ENCODE measurements around the gene GPC6. TPM values are rescaled to one million over a fixed set of nuclear protein-coding genes. Genes with fewer than 3 reads are reported as not detected.

Gene GPC6
- total RNA-seq, 2 experiments from 2014 or later: not detected

GRCh38 chr13:94162289-94162688 is 935.7 kb downstream of the GPC6 start:
- TF ChIP-seq EZH2phosphoT487 (IDR thresholded peaks at IDR 0.05; ENCODE audit: borderline replicate concordance, low read depth, low read length) (no peak), CTCF (conservative IDR thresholded peaks at IDR 0.05; ENCODE audit: low read length) (no peak)
- Histone ChIP-seq H3K4me1 (ENCODE audit: insufficient read depth, low read length, poor library complexity, severe bottlenecking) (no peaks in the 10 kb centered on the region), H3K9me2 (ENCODE audit: insufficient read depth, low read length) (no peaks in the 10 kb centered on the region), H2AFZ (ENCODE audit: low read length) (no peak overlapping the region), H3K27ac (ENCODE audit: low read depth, low read length, poor library complexity, severe bottlenecking) (no peak overlapping the region), H4K20me1 (ENCODE audit: insufficient read depth, low read length) (no peaks in the 10 kb centered on the region), H3K4me2 (ENCODE audit: low read length) (no peak overlapping the region), H3K9me3 (ENCODE audit: low read length) (no peaks in the 10 kb centered on the region), H3K36me3 (ENCODE audit: insufficient read depth, low read length) (no peaks in the 10 kb centered on the region), H3K79me2 (ENCODE audit: insufficient read depth, low read depth, low read length) (no peaks in the 10 kb centered on the region), H3K4me3 (ENCODE audit: low read depth, low read length, poor library complexity, severe bottlenecking) (no peak overlapping the region)
- POLR2A ChIA-PET: no interaction called here
- BruUV-seq (replicated peaks): no TSS peak
- DNase-seq (ENCODE audit: low spot score): no peak
- intact Hi-C loops (cut with micrococcal nuclease; ENCODE audit: unreplicated experiment): no loop called here
- CTCF ChIA-PET (ENCODE audit: unreplicated experiment): no interaction called here

GRCh38 chr13:94163535-94163934 is 936.9 kb downstream of the GPC6 start:
- no peaks in the 10 kb centered on the region for H3K4me1 ChIP-seq (ENCODE audit: insufficient read depth, low read length, poor library complexity, severe bottlenecking)
- no peaks in the 10 kb centered on the region for H3K36me3 ChIP-seq (ENCODE audit: insufficient read depth, low read length)
- ChIA-PET CTCF (ENCODE audit: unreplicated experiment) (no interaction called here), POLR2A (no interaction called here)
- no peaks in the 10 kb centered on the region for H3K79me2 ChIP-seq (ENCODE audit: insufficient read depth, low read depth, low read length)
- BruUV-seq (replicated peaks): no TSS peak
- no peak overlapping the region for H3K4me2 ChIP-seq (ENCODE audit: low read length)
- intact Hi-C loops (cut with micrococcal nuclease; ENCODE audit: unreplicated experiment): no loop called here
- no peak for DNase-seq (ENCODE audit: low spot score)
- no peaks in the 10 kb centered on the region for H3K9me3 ChIP-seq (ENCODE audit: low read length)
- H4K20me1 ChIP-seq (ENCODE audit: insufficient read depth, low read length): no peaks in the 10 kb centered on the region
- H3K9me2 ChIP-seq (ENCODE audit: insufficient read depth, low read length): no peaks in the 10 kb centered on the region
- no peak overlapping the region for H2AFZ ChIP-seq (ENCODE audit: low read length)
- H3K27ac ChIP-seq (ENCODE audit: low read depth, low read length, poor library complexity, severe bottlenecking): no peak overlapping the region
- no peak for TF ChIP-seq CTCF (conservative IDR thresholded peaks at IDR 0.05; ENCODE audit: low read length)
- no peak for TF ChIP-seq EZH2phosphoT487 (IDR thresholded peaks at IDR 0.05; ENCODE audit: borderline replicate concordance, low read depth, low read length)
- no peak overlapping the region for H3K4me3 ChIP-seq (ENCODE audit: low read depth, low read length, poor library complexity, severe bottlenecking)

GRCh38 chr13:94168783-94169453 is 942.3 kb downstream of the GPC6 start:
- DNase-seq (ENCODE audit: low spot score): no peak
- no peak for TF ChIP-seq EZH2phosphoT487 (IDR thresholded peaks at IDR 0.05; ENCODE audit: borderline replicate concordance, low read depth, low read length)
- no peak for TF ChIP-seq CTCF (conservative IDR thresholded peaks at IDR 0.05; ENCODE audit: low read length)
- ChIA-PET POLR2A (no interaction called here), CTCF (ENCODE audit: unreplicated experiment) (no interaction called here)
- BruUV-seq (replicated peaks): no TSS peak
- H3K9me2 ChIP-seq (ENCODE audit: insufficient read depth, low read length): no peaks in the 10 kb centered on the region
- H3K79me2 ChIP-seq (ENCODE audit: insufficient read depth, low read depth, low read length): no peaks in the 10 kb centered on the region
- no peaks in the 10 kb centered on the region for H3K36me3 ChIP-seq (ENCODE audit: insufficient read depth, low read length)
- no peak overlapping the region for H3K4me2 ChIP-seq (ENCODE audit: low read length)
- H3K4me1 ChIP-seq (ENCODE audit: insufficient read depth, low read length, poor library complexity, severe bottlenecking): no peaks in the 10 kb centered on the region
- H3K27ac ChIP-seq (ENCODE audit: low read depth, low read length, poor library complexity, severe bottlenecking): no peak overlapping the region
- H4K20me1 ChIP-seq (ENCODE audit: insufficient read depth, low read length): no peaks in the 10 kb centered on the region
- intact Hi-C loops (cut with micrococcal nuclease; ENCODE audit: unreplicated experiment): no loop called here
- no peak overlapping the region for H2AFZ ChIP-seq (ENCODE audit: low read length)
- H3K9me3 ChIP-seq (ENCODE audit: low read length): no peaks in the 10 kb centered on the region
- H3K4me3 ChIP-seq (ENCODE audit: low read depth, low read length, poor library complexity, severe bottlenecking): no peak overlapping the region

Measured in OCI-LY7 (cell line).